ENCODE data around the gene PACRG.
"Not testable (repeated sequence)": the region's sequence is repeated elsewhere in the genome, so short reads cannot be mapped to it uniquely, and the experiment has no call there.

Gene PACRG

GRCh38 chr6:163300838-163301237, 573.1 kb downstream of the PACRG start:
- no peak for DNase-seq

GRCh38 chr6:163301726-163302635, 574.2 kb downstream of the PACRG start:
- DNase-seq, result no peak

- DNase-seq, result no peak
Observed at GRCh38 chr6:163302747-163303146, 575.0 kb downstream of the PACRG start.

GRCh38 chr6:163306000-163306399, 578.2 kb downstream of the PACRG start:
- DNase-seq, result no peak

- DNase-seq, result no peak
Observed at GRCh38 chr6:163308629-163309440, 581.1 kb downstream of the PACRG start.

- DNase-seq, result no peak
Observed at GRCh38 chr6:163309491-163310026, 581.8 kb downstream of the PACRG start.

GRCh38 chr6:163310096-163310972, 582.6 kb downstream of the PACRG start:
- DNase-seq, result no peak

GRCh38 chr6:163310973-163311383, 583.2 kb downstream of the PACRG start:
- DNase-seq, result no peak

GRCh38 chr6:163311830-163312229, 584.1 kb downstream of the PACRG start:
- no peak for DNase-seq

- no peak for DNase-seq
Observed at GRCh38 chr6:163313566-163313965, 585.8 kb downstream of the PACRG start.

- DNase-seq, result no peak
Observed at GRCh38 chr6:163313981-163314380, 586.2 kb downstream of the PACRG start.

- peak; percentile 41 for DNase-seq
Observed at GRCh38 chr6:163314791-163315470, 587.2 kb downstream of the PACRG start.

GRCh38 chr6:163316866-163317495, 589.2 kb downstream of the PACRG start:
- not testable (repeated sequence) for DNase-seq

GRCh38 chr6:163318071-163318786, 590.5 kb downstream of the PACRG start:
- DNase-seq, result no peak

- DNase-seq, result no peak
Observed at GRCh38 chr6:163319609-163320366, 592.0 kb downstream of the PACRG start.

GRCh38 chr6:163320402-163320801, 592.6 kb downstream of the PACRG start:
- DNase-seq, result no peak

GRCh38 chr6:163320804-163321203, 593.0 kb downstream of the PACRG start:
- no peak for DNase-seq

GRCh38 chr6:163321717-163322116, 593.9 kb downstream of the PACRG start:
- DNase-seq, result no peak

GRCh38 chr6:163323274-163323673, 595.5 kb downstream of the PACRG start:
- no peak for DNase-seq

GRCh38 chr6:163323705-163324104, 595.9 kb downstream of the PACRG start:
- DNase-seq, result no peak

Data from NCI-H1048 (cell line).